H1 (cell line): Measurements from ENCODE around the gene ZNF423. TPM values are rescaled to one million over a fixed set of nuclear protein-coding genes. Genes with fewer than 3 reads are reported as not detected.

Source experiments
- EP300 ChIP-seq, 2 experiments: IDR thresholded peaks; 1 replicate in 1 of 2; 2 replicates in 1 of 2; pipeline ENCODE4 v1.6.1; 2011 to 2012; ENCODE audit warnings: low read depth in 2 of 2, low read length in 2 of 2, mild to moderate bottlenecking in 2 of 2, borderline replicate concordance in 1 of 2, inconsistent platforms in 1 of 2, moderate library complexity in 1 of 2
- polyA plus RNA-seq, 7 experiments: library from polyadenylated mRNA; depleted of rRNA in 3 of 7; stranded (reverse) in 5 of 7; unstranded in 2 of 7; fragments of >200 nt in 5 of 7; fragments of 200-250 nt in 2 of 7; gene quantifications; 1 replicate in 5 of 7; 2 replicates in 1 of 7; 4 replicates in 1 of 7; pipeline versions ENCODE4 v1.2.1 to v1.2.3, GENCODE V29; 2011 to 2013; ENCODE audit warnings: missing spikeins in 2 of 7, mixed read lengths in 2 of 7
- total RNA-seq: library from RNA; stranded (reverse); fragmentation: NEBNext Ultra II Directional; extraction: Animal tissue kit (Norgen Biotek cat#: 25700); gene quantifications from 2 replicates; pipeline ENCODE4 v1.2.1, GENCODE V29; 2021

The ZNF423 gene
- total and polyA plus RNA-seq, 2 of the 8 experiments (the other 6 are each of a cell fraction or from before 2014, with no cell fraction given): 38.2 to 52.3 TPM

- no peak for TF ChIP-seq EP300 (IDR thresholded peaks at IDR 0.05; ENCODE audit: borderline replicate concordance in 1 of 2, low read depth in 2 of 2, low read length in 2 of 2)
These were observed 129.8 kb downstream of the ZNF423 start (continued) for GRCh38 chr16:49726155-49726554.
